Measurements from ENCODE around the gene MAGED1. TPM values are rescaled to one million over a fixed set of nuclear protein-coding genes. Genes with fewer than 3 reads are reported as not detected.

Gene MAGED1
- total and polyA plus RNA-seq, 7 donors, result 15.2 to 78.1 (median 17.9) TPM

GRCh38 chrX:51852621-51853020, 40.8 kb upstream of the MAGED1 start:
- ATAC-seq, result no peak
- peaks cover 9% of the 10 kb centered on the region for H3K9me3 ChIP-seq
- WGBS, 3 donors, result 67 to 95% (median 94%) methylated on average over 3 of the region's 3 CpGs
- no peaks in the 10 kb centered on the region for H3K36me3 ChIP-seq (ENCODE audit: insufficient read depth in 1 of 2, low read depth in 1 of 2)
- H3K27ac ChIP-seq, result no peak overlapping the region
- H3K4me1 ChIP-seq, result no peaks in the 10 kb centered on the region
- TF ChIP-seq CTCF (IDR thresholded peaks at IDR 0.05), result no peak
- no peaks in the 10 kb centered on the region for H3K27me3 ChIP-seq (ENCODE audit: insufficient read depth in 3 of 3, low read length in 2 of 3)
- H3K4me3 ChIP-seq, result no peak overlapping the region
- no peak for DNase-seq
- intact Hi-C loops (cut with DNase I), result no loop called here

GRCh38 chrX:51853251-51853650, 40.2 kb upstream of the MAGED1 start:
- no peaks in the 10 kb centered on the region for H3K4me1 ChIP-seq
- ATAC-seq, result no peak

GRCh38 chrX:51855698-51856097, 37.7 kb upstream of the MAGED1 start:
- no peak for TF ChIP-seq CTCF (IDR thresholded peaks at IDR 0.05)
- Histone ChIP-seq H3K27me3 (ENCODE audit: insufficient read depth in 3 of 3, low read length in 2 of 3) (no peaks in the 10 kb centered on the region), H3K9me3 (peaks cover 13% of the 10 kb centered on the region), H3K36me3 (ENCODE audit: insufficient read depth in 1 of 2, low read depth in 1 of 2) (no peaks in the 10 kb centered on the region), H3K27ac (no peak overlapping the region), H3K4me3 (no peak overlapping the region), H3K4me1 (no peaks in the 10 kb centered on the region)
- 86 to 99% (median 97%) methylated on average over 8 of the region's 8 CpGs for WGBS, 3 donors
- intact Hi-C loops (cut with DNase I), result no loop called here
- ATAC-seq (no peak), DNase-seq (no peak)

More at GRCh38 chrX:51853251-51853650, 40.2 kb upstream of the MAGED1 start:
- no peaks in the 10 kb centered on the region for H3K36me3 ChIP-seq (ENCODE audit: insufficient read depth in 1 of 2, low read depth in 1 of 2)
- no peak for DNase-seq
- no peaks in the 10 kb centered on the region for H3K27me3 ChIP-seq (ENCODE audit: insufficient read depth in 3 of 3, low read length in 2 of 3)
- TF ChIP-seq CTCF (IDR thresholded peaks at IDR 0.05), result no peak
- no peak overlapping the region for H3K27ac ChIP-seq
- intact Hi-C loops (cut with DNase I), result no loop called here
- peaks cover 11% of the 10 kb centered on the region for H3K9me3 ChIP-seq
- WGBS, 3 donors, result 37 to 88% (median 70%) methylated on average over 1 of the region's 1 CpG
- H3K4me3 ChIP-seq, result no peak overlapping the region

GRCh38 chrX:51857159-51857733, 36.2 kb upstream of the MAGED1 start:
- no peak overlapping the region for H3K27ac ChIP-seq
- no peaks in the 10 kb centered on the region for H3K27me3 ChIP-seq (ENCODE audit: insufficient read depth in 3 of 3, low read length in 2 of 3)
- no peaks in the 10 kb centered on the region for H3K4me1 ChIP-seq
- intact Hi-C loops (cut with DNase I), result no loop called here
- peaks cover 13% of the 10 kb centered on the region for H3K9me3 ChIP-seq
- no peak for TF ChIP-seq CTCF (IDR thresholded peaks at IDR 0.05)
- DNase-seq, result no peak
- no peaks in the 10 kb centered on the region for H3K36me3 ChIP-seq (ENCODE audit: insufficient read depth in 1 of 2, low read depth in 1 of 2)
- H3K4me3 ChIP-seq, result no peak overlapping the region
- 93 to 100% (median 98%) methylated on average over 1 of the region's 1 CpG for WGBS, 3 donors
- no peak for ATAC-seq

- intact Hi-C loops (cut with DNase I), result no loop called here
- Histone ChIP-seq H3K27me3 (ENCODE audit: insufficient read depth in 3 of 3, low read length in 2 of 3) (no peaks in the 10 kb centered on the region), H3K4me3 (no peak overlapping the region), H3K27ac (no peak overlapping the region), H3K36me3 (ENCODE audit: insufficient read depth in 1 of 2, low read depth in 1 of 2) (no peaks in the 10 kb centered on the region), H3K4me1 (no peaks in the 10 kb centered on the region), H3K9me3 (peaks cover 13% of the 10 kb centered on the region)
- DNase-seq, result no peak
- peak in 1 of 4 donors; percentile 58 for ATAC-seq
- 7 to 23% (median 15%) methylated on average over 2 of the region's 2 CpGs for WGBS, 3 donors
- TF ChIP-seq CTCF (IDR thresholded peaks at IDR 0.05), result peak; percentile 36
Measured at GRCh38 chrX:51860679-51861078, 32.7 kb upstream of the MAGED1 start.

Data from psoas muscle (tissue), 8 donors.